BLaER1 (cell line): ENCODE data around the gene PTCD1.
"Not testable (repeated sequence)": the region's sequence is repeated elsewhere in the genome, so short reads cannot be mapped to it uniquely, and the experiment has no call there.

Experiments
- H3K27ac ChIP-seq: shearing (Covaris generic); formaldehyde crosslinking; 2 replicates; pipeline ENCODE4 v1.8.1; 2022
- H3K27me3 ChIP-seq: shearing (Covaris generic); formaldehyde crosslinking; 2 replicates; pipeline ENCODE4 v1.8.1; 2022
- H3K36me3 ChIP-seq: shearing (Covaris generic); formaldehyde crosslinking; 2 replicates; pipeline ENCODE4 v1.8.1; 2022
- H3K4me1 ChIP-seq: shearing (Covaris generic); formaldehyde crosslinking; 2 replicates; pipeline ENCODE4 v1.8.1; 2022
- H3K4me2 ChIP-seq: shearing (Covaris generic); formaldehyde crosslinking; 2 replicates; pipeline ENCODE4 v1.8.1; 2022
- H3K4me3 ChIP-seq: shearing (Covaris generic); formaldehyde crosslinking; 2 replicates; pipeline ENCODE4 v1.8.1; 2022
- H3K9ac ChIP-seq: shearing (Covaris generic); formaldehyde crosslinking; 2 replicates; pipeline ENCODE4 v1.8.1; 2022
- H3K9me3 ChIP-seq: shearing (Covaris generic); formaldehyde crosslinking; 2 replicates; pipeline ENCODE4 v1.8.1; 2022
- H4K20me1 ChIP-seq: shearing (Covaris generic); formaldehyde crosslinking; 2 replicates; pipeline ENCODE4 v1.8.1; 2022
- Cebpa-rat ChIP-seq: shearing (Covaris generic); IDR thresholded peaks from 2 replicates; pipeline ENCODE4 v1.8.1; 2022

PTCD1 gene

GRCh38 chr7:99451936-99452335, 13.3 kb upstream of the PTCD1 start:
- Histone ChIP-seq H3K4me1 (no peaks in the 10 kb centered on the region), H3K4me2 (no peak overlapping the region), H4K20me1 (peaks cover 94% of the 10 kb centered on the region), H3K36me3 (peaks cover 100% of the 10 kb centered on the region), H3K4me3 (no peak overlapping the region), H3K27me3 (no peaks in the 10 kb centered on the region), H3K27ac (no peak overlapping the region), H3K9me3 (no peaks in the 10 kb centered on the region), H3K9ac (no peak overlapping the region)
- TF ChIP-seq Cebpa-rat: no peak

GRCh38 chr7:99449326-99449725, 10.7 kb upstream of the PTCD1 start:
- H3K9ac ChIP-seq: no peak overlapping the region
- H3K36me3 ChIP-seq: peaks cover 100% of the 10 kb centered on the region
- no peaks in the 10 kb centered on the region for H3K9me3 ChIP-seq
- H3K4me1 ChIP-seq: no peaks in the 10 kb centered on the region
- H3K27ac ChIP-seq: no peak overlapping the region
- no peaks in the 10 kb centered on the region for H3K27me3 ChIP-seq
- no peak overlapping the region for H3K4me3 ChIP-seq
- no peak for TF ChIP-seq Cebpa-rat
- no peak overlapping the region for H3K4me2 ChIP-seq
- H4K20me1 ChIP-seq: peaks cover 88% of the 10 kb centered on the region

GRCh38 chr7:99448855-99449254, 10.3 kb upstream of the PTCD1 start:
- no peaks in the 10 kb centered on the region for H3K9me3 ChIP-seq
- H3K9ac ChIP-seq: no peak overlapping the region
- H3K27ac ChIP-seq: no peak overlapping the region
- no peak overlapping the region for H3K4me3 ChIP-seq
- no peak overlapping the region for H3K4me2 ChIP-seq
- H3K27me3 ChIP-seq: no peaks in the 10 kb centered on the region
- H3K36me3 ChIP-seq: peaks cover 100% of the 10 kb centered on the region
- H4K20me1 ChIP-seq: peaks cover 85% of the 10 kb centered on the region
- H3K4me1 ChIP-seq: no peaks in the 10 kb centered on the region
- TF ChIP-seq Cebpa-rat: no peak

- Histone ChIP-seq H3K36me3 (peaks cover 100% of the 10 kb centered on the region), H4K20me1 (peaks cover 76% of the 10 kb centered on the region), H3K4me1 (no peaks in the 10 kb centered on the region), H3K27me3 (no peaks in the 10 kb centered on the region), H3K27ac (no peak overlapping the region), H3K4me3 (no peak overlapping the region), H3K4me2 (no peak overlapping the region), H3K9ac (no peak overlapping the region), H3K9me3 (no peaks in the 10 kb centered on the region)
- no peak for TF ChIP-seq Cebpa-rat
These were observed 9.3 kb upstream of the PTCD1 start for GRCh38 chr7:99447943-99448342.

- Histone ChIP-seq H3K9ac (no peak overlapping the region), H3K27me3 (no peaks in the 10 kb centered on the region), H3K4me1 (no peaks in the 10 kb centered on the region), H3K36me3 (peaks cover 99% of the 10 kb centered on the region), H3K4me3 (no peak overlapping the region), H4K20me1 (peaks cover 70% of the 10 kb centered on the region), H3K27ac (no peak overlapping the region), H3K4me2 (no peak overlapping the region), H3K9me3 (no peaks in the 10 kb centered on the region)
- TF ChIP-seq Cebpa-rat: no peak
These were observed 7.5 kb upstream of the PTCD1 start for GRCh38 chr7:99446096-99446495.

GRCh38 chr7:99440195-99440594, 1.6 kb upstream of the PTCD1 start:
- H3K27me3 ChIP-seq: no peaks in the 10 kb centered on the region
- no peak for TF ChIP-seq Cebpa-rat
- H3K36me3 ChIP-seq: peaks cover 62% of the 10 kb centered on the region
- no peaks in the 10 kb centered on the region for H3K9me3 ChIP-seq
- H3K27ac ChIP-seq: no peak overlapping the region
- H3K9ac ChIP-seq: peak overlapping the region; percentile 94
- peak overlapping the region; percentile 97 for H3K4me3 ChIP-seq
- peaks cover 63% of the 10 kb centered on the region for H4K20me1 ChIP-seq
- peak overlapping the region; percentile 94 for H3K4me2 ChIP-seq
- peaks cover 29% of the 10 kb centered on the region for H3K4me1 ChIP-seq

GRCh38 chr7:99437946-99438572, 539 bp downstream of the PTCD1 start:
- Histone ChIP-seq H3K4me3 (peak overlapping the region; percentile 97), H3K4me1 (peaks cover 29% of the 10 kb centered on the region), H4K20me1 (peaks cover 67% of the 10 kb centered on the region), H3K27me3 (no peaks in the 10 kb centered on the region), H3K4me2 (peak overlapping the region; percentile 94), H3K36me3 (peaks cover 62% of the 10 kb centered on the region), H3K9ac (peak overlapping the region; percentile 94), H3K27ac (peak overlapping the region; percentile 90), H3K9me3 (no peaks in the 10 kb centered on the region)
- no peak for TF ChIP-seq Cebpa-rat

- H3K9ac ChIP-seq: no peak overlapping the region
- H3K27ac ChIP-seq: no peak overlapping the region
- no peak overlapping the region for H3K4me3 ChIP-seq
- peaks cover 82% of the 10 kb centered on the region for H3K36me3 ChIP-seq
- no peak overlapping the region for H3K4me2 ChIP-seq
- no peaks in the 10 kb centered on the region for H3K9me3 ChIP-seq
- no peak for TF ChIP-seq Cebpa-rat
- H4K20me1 ChIP-seq: peaks cover 62% of the 10 kb centered on the region
- H3K27me3 ChIP-seq: no peaks in the 10 kb centered on the region
- peaks cover 17% of the 10 kb centered on the region for H3K4me1 ChIP-seq
These were observed 5.4 kb downstream of the PTCD1 start for GRCh38 chr7:99433158-99433557.

- H3K4me1 ChIP-seq, H3K9me3 ChIP-seq, H3K27ac ChIP-seq, H3K4me2 ChIP-seq, H3K4me3 ChIP-seq, H3K27me3 ChIP-seq, H3K9ac ChIP-seq: not testable (repeated sequence)
- peaks cover 86% of the 10 kb centered on the region for H3K36me3 ChIP-seq
- H4K20me1 ChIP-seq: peaks cover 55% of the 10 kb centered on the region
These were observed 6.7 kb downstream of the PTCD1 start for GRCh38 chr7:99431756-99432540.

GRCh38 chr7:99429756-99430155, 8.8 kb downstream of the PTCD1 start:
- Histone ChIP-seq H3K9me3 (no peaks in the 10 kb centered on the region), H3K4me1 (no peaks in the 10 kb centered on the region), H3K27me3 (no peaks in the 10 kb centered on the region), H4K20me1 (peaks cover 42% of the 10 kb centered on the region), H3K4me2 (no peak overlapping the region), H3K4me3 (no peak overlapping the region), H3K36me3 (peaks cover 87% of the 10 kb centered on the region), H3K9ac (no peak overlapping the region), H3K27ac (no peak overlapping the region)
- no peak for TF ChIP-seq Cebpa-rat
